GM19023 (cell line): ENCODE data around the gene CCDC200.
"Not testable (repeated sequence)": the region's sequence is repeated elsewhere in the genome, so short reads cannot be mapped to it uniquely, and the experiment has no call there.

ENCODE experiments used
- ATAC-seq: cut with Tn5 transposase; IDR thresholded peaks from one replicate; pipeline ENCODE4 v1.9.1; 2021; ENCODE audit warnings: mild to moderate bottlenecking, moderate library complexity; ENCODE audit not compliant: unreplicated experiment

CCDC200 gene

DNA sequence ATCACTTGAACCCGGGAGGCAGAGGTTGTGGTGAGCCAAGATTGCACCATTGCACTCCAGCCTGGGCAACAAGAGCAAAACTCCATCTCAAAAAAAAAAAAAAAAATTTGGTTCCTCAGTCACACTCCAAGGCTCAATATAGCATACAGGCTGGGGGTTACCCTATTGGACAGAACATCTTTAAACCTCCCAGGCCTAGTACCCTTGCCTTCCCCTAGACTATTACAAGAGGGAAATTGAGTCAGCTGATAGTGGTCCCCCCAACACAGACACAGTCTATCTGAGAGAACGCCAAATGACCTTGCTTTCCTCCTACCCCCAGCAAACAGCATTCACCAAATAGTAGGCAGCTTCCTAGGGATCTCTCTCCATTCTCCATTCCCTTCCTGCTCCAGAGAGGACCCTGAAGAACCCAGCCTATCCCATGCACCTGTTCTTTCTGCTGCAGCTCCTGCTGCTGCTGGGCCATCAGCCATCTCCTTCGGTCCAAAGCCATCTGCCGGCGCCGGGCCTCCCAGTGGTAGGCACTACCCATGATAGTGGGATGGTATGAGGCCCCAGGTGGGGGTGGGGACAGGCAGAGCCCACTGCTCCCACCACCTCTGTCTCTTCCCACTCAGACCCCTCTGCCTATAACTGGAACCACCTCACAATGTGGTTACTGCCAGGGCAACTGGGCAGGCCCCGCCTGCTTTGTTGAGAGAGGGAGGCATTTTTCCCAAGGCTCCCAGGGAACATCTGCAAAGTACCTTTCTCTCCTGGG is at the start of gene CCDC200:
Gene CCDC200, minus strand, starts transcription at position 604 of the 763 bp plus-strand sequence. Its CDS starts 69 bp downstream, at position 535.
- ATAC-seq, result not testable (repeated sequence)

DNA sequence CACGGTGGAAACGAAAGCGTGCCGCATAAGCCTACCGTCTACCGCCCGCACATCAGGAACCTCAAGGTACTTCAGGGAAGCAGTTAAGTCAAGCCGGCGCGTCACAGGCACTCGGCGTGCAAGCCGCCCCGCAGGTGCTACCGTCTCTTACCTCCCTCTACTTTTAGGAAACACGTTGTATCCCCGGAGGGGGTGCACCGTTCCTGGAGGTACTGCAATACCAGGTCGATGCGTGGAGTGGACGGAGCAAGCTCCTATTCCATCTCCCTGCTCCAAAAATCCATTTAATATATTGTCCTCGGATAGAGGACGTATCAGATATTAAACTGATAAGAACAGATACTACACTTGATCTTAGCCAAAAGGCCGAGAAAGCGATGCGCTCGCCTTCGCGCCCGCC is 44.5 kb upstream of the CCDC200 start:
- not testable (repeated sequence) for ATAC-seq

DNA sequence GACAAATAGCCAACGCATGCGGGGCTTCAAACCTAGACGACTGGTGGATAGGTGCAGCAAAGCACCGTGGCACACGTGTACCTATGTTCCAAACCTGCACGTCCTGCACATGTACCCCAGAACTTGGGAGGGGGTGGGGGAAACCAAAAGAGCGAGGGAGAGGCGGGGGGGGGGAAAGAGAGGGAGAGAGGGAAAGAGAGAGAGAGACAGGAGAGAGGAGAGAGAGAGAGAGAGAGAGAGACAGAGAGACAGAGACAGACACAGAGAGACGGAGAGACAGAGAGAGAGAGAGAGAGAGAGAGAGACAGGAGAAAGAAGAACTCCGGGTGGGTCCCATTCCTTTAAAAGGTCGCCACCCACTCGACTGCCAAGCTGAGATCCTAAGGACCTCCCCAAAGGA is 44.1 kb upstream of the CCDC200 start:
- not testable (repeated sequence) for ATAC-seq

DNA sequence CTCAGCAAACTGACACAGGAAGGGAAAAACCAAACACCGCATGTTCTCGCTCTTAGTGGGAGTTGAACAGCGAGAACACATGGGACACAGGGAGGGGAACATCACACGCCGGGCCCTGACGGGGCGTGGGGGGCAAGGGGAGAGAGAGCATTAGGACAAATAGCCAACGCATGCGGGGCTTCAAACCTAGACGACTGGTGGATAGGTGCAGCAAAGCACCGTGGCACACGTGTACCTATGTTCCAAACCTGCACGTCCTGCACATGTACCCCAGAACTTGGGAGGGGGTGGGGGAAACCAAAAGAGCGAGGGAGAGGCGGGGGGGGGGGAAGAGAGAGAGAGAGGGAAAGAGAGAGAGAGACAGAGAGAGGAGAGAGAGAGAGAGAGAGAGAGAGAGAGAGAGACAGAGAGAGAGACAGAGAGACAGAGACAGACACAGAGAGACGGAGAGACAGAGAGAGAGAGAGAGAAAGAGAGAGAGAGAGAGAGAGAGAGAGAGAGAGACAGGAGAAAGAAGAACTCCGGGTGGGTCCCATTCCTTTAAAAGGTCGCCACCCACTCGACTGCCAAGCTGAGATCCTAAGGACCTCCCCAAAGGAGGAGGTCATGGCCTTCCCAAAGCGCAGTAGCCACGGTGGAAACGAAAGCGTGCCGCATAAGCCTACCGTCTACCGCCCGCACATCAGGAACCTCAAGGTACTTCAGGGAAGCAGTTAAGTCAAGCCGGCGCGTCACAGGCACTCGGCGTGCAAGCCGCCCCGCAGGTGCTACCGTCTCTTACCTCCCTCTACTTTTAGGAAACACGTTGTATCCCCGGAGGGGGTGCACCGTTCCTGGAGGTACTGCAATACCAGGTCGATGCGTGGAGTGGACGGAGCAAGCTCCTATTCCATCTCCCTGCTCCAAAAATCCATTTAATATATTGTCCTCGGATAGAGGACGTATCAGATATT is 42.4 kb upstream of the CCDC200 start:
- not testable (repeated sequence) for ATAC-seq

DNA sequence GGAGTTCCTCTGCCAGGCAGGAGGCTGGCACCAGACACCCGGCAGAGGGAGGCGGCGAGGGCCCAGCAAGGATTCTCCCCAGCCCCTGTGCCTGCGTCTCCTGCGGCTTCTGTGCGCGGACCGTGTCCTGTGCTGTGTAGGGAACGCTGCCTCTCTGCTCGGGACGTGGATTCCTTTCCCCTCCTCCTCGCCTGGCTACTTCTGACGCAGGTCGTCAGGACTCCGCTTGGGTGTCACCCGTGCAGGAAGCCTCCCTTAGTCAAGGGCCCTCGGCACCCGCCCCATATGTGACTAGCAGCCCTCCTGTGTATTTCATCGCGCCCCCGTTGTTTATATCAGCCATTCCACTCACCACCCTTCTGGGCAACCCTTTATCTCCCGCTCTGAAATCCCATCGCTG is 18.0 kb upstream of the CCDC200 start:
- ATAC-seq, result not testable (repeated sequence)

DNA sequence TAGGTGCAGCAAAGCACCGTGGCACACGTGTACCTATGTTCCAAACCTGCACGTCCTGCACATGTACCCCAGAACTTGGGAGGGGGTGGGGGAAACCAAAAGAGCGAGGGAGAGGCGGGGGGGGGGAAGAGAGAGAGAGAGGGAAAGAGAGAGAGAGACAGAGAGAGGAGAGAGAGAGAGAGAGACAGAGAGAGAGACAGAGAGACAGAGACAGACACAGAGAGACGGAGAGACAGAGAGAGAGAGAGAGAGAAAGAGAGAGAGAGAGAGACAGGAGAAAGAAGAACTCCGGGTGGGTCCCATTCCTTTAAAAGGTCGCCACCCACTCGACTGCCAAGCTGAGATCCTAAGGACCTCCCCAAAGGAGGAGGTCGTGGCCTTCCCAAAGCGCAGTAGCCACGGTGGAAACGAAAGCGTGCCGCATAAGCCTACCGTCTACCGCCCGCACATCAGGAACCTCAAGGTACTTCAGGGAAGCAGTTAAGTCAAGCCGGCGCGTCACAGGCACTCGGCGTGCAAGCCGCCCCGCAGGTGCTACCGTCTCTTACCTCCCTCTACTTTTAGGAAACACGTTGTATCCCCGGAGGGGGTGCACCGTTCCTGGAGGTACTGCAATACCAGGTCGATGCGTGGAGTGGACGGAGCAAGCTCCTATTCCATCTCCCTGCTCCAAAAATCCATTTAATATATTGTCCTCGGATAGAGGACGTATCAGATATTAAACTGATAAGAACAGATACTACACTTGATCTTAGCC is 12.4 kb upstream of the CCDC200 start:
- not testable (repeated sequence) for ATAC-seq

DNA sequence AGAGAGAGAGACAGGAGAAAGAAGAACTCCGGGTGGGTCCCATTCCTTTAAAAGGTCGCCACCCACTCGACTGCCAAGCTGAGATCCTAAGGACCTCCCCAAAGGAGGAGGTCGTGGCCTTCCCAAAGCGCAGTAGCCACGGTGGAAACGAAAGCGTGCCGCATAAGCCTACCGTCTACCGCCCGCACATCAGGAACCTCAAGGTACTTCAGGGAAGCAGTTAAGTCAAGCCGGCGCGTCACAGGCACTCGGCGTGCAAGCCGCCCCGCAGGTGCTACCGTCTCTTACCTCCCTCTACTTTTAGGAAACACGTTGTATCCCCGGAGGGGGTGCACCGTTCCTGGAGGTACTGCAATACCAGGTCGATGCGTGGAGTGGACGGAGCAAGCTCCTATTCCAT is 11.2 kb upstream of the CCDC200 start:
- not testable (repeated sequence) for ATAC-seq

DNA sequence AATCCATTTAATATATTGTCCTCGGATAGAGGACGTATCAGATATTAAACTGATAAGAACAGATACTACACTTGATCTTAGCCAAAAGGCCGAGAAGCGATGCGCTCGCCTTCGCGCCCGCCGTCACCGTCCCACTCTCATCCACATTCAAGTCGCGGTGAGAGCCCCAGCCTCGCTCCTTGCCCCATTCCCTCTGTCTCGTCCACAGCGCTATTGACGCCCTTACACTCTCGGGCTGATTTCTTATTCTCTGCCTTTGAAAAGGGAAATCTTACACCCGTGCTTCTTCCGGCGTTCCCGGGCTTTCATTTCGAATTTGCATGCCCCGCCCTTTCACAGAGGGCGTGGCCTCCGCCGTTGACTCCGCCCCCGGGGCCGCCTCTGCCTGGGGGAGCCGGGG is 5.5 kb upstream of the CCDC200 start, which contains the start of gene RNU2-1:
Gene RNU2-1, minus strand, starts transcription at position 101 of the 400 bp plus-strand sequence.
- ATAC-seq, result not testable (repeated sequence)

DNA sequence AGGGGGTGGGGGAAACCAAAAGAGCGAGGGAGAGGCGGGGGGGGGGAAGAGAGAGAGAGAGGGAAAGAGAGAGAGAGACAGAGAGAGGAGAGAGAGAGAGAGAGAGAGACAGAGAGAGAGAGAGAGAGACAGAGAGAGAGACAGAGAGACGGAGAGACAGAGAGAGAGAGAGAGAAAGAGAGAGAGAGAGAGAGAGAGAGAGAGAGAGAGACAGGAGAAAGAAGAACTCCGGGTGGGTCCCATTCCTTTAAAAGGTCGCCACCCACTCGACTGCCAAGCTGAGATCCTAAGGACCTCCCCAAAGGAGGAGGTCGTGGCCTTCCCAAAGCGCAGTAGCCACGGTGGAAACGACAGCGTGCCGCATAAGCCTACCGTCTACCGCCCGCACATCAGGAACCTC is 4.8 kb upstream of the CCDC200 start:
- not testable (repeated sequence) for ATAC-seq

DNA sequence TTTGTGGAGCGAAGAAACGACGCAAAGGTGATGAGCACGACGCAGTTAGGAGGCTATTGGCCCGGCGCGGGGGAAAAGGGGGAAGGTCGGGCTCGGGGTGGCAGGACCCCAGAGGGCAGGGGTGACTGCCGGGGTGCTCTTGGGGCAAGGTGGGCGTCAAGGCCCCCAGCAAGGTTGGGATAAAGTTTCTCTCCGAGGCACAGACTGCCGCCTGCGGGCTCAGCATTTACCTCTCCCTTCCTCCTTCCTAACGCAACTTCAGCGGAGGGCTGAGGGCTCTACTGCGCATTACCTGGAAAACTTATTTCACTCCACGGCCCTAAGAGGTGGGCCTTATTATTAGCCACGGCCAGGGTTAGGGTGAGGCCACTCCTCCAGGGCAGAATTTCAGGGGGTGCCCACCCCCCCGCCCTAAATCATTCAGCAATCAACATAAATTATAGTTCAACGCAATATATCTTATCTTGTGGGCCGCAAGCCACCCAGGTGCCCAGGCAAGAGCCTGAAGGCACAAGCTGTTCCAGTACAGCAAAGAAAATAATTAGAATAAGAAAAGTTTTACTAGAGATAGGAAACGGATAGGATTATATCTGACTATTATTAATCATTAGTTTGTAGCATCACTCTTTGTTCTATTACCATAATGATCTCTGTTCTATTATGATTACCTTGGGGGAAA is 3.7 kb upstream of the CCDC200 start:
- not testable (repeated sequence) for ATAC-seq

DNA sequence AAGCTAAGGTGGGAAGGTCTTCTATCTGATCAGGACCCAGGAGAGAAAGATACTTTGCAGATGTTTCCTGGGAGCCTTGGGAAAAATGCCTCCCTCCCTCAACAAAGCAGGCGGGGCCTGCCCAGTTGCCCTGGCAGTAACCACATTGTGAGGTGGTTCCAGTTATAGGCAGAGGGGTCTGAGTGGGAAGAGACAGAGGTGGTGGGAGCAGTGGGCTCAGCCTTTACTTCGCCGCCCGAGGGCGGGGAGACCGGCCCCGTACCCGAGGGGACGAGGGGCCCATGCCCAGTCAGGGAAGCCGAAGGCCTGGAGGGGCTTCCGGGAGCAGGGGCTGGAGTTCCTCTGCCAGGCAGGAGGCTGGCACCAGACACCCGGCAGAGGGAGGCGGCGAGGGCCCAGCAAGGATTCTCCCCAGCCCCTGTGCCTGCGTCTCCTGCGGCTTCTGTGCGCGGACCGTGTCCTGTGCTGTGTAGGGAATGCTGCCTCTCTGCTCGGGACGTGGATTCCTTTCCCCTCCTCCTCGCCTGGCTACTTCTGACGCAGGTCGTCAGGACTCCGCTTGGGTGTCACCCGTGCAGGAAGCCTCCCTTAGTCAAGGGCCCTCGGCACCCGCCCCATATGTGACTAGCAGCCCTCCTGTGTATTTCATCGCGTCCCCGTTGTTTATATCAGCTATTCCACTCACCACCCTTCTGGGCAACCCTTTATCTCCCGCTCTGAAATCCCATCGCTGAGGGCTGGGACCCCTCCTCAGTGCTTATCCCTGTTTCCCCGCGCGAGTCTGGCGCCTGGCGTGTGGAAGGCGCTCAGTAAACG is 3.0 kb upstream of the CCDC200 start:
- not testable (repeated sequence) for ATAC-seq

DNA sequence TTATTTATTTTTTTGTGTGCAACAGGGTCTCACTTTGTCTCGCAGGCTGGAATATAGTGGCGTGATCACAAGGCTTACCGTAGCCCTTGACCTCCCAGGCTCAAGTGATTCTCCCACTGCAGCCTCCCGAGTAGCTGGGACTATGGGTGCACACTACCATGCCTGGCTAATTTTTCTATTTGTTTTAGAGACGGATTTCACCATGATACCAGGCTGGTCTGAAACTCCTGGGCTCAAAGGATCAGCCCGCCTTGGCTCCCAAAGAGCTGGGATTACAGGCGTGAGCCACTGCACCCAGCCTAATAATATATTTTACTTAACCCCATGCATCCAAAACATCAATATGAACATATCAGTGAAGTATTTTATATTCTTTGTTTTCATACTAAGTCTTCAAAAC is 2.0 kb downstream of the CCDC200 start:
- no peak for ATAC-seq

DNA sequence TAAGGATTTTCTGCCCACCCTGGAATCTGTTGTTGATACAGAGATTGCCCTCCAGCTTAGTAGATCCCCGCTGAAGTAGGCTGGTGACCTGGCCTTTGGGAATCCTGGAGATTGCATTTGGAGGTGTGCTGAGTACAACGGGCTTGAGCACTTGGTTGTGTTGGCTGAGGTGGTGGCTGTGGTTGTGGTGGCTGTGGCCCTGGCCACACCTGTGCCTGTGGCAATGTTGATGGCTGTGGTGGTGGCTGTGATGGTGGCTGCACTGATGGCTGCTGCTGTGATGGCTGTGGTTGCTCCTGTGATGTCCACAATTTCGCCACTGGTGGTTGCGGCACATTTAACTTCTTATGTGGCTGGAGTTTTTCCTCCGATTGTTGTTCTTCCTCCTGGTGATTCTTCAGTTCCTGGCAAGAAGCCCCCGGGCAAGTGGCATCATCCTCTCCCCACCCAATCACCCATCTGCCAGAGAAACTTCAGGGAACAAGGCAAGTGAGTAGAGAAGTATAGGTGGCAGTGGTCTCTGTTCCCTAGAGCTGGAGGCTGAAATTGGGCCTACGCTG is 4.2 kb downstream of the CCDC200 start:
- ATAC-seq, result no peak

DNA sequence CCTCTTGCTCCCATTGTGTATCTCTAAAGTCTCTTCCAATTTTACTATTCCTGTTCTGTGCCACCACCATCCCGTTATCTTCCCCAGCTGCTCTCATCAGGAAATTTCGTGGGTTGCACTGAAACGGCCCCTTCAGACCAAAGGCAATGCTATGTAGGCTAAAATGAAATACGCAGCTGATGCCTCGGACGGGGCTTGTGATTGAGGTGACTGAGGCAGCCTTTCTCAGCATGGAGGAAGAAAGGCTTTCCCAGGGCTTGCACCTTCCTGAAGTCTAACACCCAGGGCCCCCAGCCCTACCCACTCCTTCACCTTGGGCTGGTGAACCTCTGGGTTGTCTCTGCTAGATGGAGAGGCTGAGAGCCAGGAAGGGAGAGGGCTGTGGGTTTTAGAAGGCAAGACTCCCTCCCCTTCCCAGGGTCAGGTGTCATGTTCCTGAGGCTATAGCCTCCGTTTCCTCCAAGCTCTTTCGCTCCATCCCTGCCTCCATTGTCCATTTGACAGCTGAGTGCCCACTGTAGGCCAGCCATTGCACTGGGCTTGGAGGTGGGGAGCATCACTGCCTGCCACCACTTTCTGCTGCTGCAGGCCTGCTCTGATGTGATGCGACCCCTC is 7.8 kb downstream of the CCDC200 start:
- no peak for ATAC-seq

DNA sequence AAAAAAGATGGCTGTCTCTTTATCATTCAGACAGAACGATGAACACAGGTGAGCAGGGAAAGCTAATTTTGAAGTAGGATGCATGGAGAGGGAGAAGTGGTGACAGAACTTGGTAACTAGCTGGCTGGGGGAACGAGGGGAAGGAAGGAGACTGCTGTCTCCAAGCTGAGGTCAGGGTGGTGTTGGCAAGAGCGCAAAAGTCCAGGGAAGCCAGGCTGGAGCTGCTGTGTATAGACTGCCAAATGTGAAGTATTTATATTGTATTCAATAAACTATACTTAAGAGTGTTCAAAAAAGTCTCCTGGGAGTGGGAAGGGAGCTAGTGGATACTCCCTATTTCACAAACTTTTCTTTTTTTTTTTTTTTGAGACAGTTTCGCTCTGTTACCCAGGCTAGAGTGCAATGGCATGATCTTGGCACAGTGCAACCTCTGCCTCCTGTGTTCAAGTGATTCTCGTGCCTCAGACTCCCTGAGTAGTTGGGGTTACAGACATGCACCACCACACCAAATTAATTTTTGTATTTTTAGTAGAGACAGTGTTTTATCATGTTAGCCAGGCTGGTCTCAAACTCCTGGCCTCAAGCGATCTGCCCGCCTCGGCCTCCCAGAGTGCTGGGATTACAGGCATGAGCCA is 8.6 kb downstream of the CCDC200 start:
- ATAC-seq, result no peak

DNA sequence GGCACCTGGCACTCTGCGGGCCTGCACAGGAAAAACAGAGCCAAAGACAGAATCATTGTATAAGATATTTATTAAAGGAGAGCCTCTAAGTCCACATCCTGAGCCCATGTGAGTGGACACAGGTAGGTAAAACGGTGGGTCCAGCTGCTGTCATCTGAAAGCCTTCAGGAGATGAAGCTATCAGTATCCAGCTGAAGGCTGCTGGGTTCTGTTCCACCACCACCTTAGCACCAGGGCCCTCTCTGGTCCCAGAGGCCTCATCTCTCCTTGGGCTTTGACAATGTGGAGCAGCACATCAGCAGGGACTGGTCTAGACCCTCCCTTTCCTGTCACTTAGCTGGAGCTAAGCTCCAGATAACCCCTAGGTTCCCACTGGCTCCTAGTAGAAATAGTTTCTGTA is 9.4 kb downstream of the CCDC200 start:
- no peak for ATAC-seq

DNA sequence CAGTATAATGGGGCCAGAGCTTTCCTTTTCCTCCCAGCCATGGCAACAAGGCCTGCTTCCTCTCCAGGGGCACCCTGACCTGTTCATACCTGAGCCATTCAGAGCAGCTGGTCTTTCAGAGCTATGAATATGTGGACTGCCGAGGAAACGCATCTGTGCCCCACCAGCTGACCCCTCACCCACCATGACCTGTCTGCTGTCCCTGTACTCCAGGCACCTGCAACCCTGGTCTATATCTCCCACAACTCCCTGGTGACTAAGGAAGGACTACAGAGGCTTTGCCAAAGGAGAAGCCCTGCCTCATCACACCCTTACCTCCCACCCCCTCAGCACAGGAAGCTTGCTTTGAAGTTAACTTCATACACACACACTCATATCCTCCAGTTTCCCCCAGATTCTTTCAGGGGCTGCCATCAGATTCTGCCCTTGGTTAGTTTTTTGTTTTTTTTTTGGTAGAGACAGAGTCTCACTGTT is 10.8 kb downstream of the CCDC200 start:
- ATAC-seq, result no peak
